ENCODE results near the gene NSUN4.
"Not testable (repeated sequence)": the region's sequence is repeated elsewhere in the genome, so short reads cannot be mapped to it uniquely, and the experiment has no call there.

The NSUN4 gene

DNA sequence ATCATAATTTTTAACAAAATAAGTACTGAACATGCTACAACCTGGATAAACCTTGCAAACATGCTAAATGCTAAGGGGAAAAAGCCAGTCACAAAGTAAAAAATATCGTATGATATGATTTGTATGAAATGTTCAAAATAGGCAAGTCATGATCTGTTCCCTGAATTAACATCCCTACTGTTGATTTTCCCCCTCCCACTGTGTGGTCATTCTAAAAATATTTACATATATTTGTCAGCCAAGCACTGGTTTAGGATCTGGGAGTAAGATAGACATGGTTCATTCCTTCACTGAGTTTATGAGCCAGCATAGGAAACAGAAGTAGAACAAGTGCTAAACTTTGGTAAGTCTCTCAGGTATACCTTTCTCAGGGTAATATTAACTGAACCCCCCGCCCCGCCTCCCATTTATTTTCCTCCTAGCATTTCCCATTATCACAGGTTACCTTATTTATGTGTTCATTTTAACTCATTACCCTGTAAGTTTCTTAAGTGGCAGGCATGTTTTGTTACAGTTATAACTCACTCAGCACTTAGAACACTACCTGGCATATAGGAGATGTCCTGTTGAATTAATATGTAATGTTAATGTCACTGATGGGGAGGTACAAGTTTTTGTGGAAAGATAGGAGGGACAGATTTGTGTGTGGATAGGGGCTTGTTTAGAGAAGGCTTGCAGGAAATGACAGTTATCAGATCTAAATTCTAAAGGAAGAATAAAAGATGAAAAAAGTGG lies 24.8 kb upstream of the NSUN4 start:
- Mint-ChIP-seq H3K4me1 (no peaks in the 10 kb centered on the region), H3K4me3 (no peak overlapping the region), H3K27me3 (no peaks in the 10 kb centered on the region), H3K36me3 (ENCODE audit: low read depth) (peaks cover 38% of the 10 kb centered on the region), H3K9me3 (no peaks in the 10 kb centered on the region), H3K27ac (peak overlapping the region; percentile 0)
- DNase-seq (no peak), ATAC-seq (no peak)

DNA sequence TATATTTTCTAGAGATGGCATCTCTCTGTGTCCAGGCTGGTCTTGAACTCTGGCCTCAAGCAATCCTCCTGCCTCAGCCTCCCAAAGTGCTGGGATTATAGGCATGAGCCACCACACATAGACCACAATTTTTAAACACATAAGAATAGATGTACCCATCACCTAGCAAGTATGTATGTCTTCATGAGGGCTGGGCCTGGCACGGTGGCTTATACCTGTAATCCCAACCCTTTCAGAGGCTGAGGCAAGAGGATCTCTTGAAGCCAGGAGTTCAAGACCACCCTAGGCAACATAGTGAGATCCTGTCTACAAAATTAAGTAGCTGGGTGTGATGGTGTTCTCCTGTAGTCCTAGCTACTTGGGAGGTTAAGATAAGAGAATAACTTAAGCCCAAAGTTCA lies 23.3 kb upstream of the NSUN4 start:
- Mint-ChIP-seq H3K27me3 (no peaks in the 10 kb centered on the region), H3K4me1 (no peaks in the 10 kb centered on the region), H3K9me3 (no peaks in the 10 kb centered on the region), H3K27ac (no peak overlapping the region), H3K4me3 (no peak overlapping the region), H3K36me3 (ENCODE audit: low read depth) (peaks cover 32% of the 10 kb centered on the region)
- no peak for DNase-seq
- ATAC-seq, result no peak

DNA sequence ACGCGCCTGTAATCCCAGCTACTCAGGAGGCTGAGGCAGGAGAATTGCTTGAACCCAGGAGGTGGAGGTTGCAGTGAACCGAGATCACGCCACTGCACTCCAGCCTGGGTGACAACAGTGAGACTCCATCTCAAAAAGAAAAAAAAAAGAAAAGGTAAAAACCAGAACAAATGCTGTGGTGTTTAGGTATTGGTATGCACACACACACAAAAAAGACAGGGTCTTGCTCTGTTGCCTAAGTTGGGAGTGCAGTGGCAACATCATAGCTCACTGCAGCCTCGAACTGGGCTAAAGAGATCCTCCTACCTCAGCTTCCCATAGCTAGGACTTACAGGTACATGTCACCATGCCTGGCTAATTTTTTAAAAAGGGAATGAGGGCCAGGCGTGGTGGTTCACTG lies 21.3 kb upstream of the NSUN4 start:
- H3K9me3 Mint-ChIP-seq, H3K4me1 Mint-ChIP-seq, H3K4me3 Mint-ChIP-seq, DNase-seq, H3K27me3 Mint-ChIP-seq, ATAC-seq, H3K27ac Mint-ChIP-seq: not testable (repeated sequence)
- peaks cover 20% of the 10 kb centered on the region for H3K36me3 Mint-ChIP-seq (ENCODE audit: low read depth)

- not testable (repeated sequence) for H3K4me3 Mint-ChIP-seq, ATAC-seq, DNase-seq, H3K27me3 Mint-ChIP-seq, H3K27ac Mint-ChIP-seq, H3K4me1 Mint-ChIP-seq, H3K9me3 Mint-ChIP-seq
- peaks cover 12% of the 10 kb centered on the region for H3K36me3 Mint-ChIP-seq (ENCODE audit: low read depth)
These were observed 20.4 kb upstream of the NSUN4 start for GRCh38 chr1:46319960-46320914.

DNA sequence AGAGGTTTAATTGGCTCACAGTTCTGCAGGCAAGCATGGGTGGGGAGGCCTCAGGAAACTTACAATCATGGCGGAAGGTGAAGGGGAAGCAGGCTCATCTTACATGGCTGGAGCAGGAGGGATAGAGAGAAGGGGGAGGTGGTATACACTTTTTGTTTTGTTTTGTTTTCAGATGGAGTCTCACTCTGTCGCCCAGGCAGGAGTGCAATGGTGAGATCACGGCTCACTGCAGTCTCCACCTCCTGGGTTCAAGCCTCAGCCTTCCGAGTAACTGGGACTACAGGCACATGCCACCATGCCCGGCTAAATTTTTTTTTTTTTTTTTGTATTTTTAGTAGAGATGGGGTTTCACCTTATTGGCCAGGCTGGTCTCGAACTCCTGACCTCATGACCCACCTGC lies 18.4 kb upstream of the NSUN4 start:
- not testable (repeated sequence) for H3K9me3 Mint-ChIP-seq; DNase-seq; H3K4me3 Mint-ChIP-seq; ATAC-seq; H3K27ac Mint-ChIP-seq; H3K4me1 Mint-ChIP-seq; H3K27me3 Mint-ChIP-seq; H3K36me3 Mint-ChIP-seq (ENCODE audit: low read depth)

DNA sequence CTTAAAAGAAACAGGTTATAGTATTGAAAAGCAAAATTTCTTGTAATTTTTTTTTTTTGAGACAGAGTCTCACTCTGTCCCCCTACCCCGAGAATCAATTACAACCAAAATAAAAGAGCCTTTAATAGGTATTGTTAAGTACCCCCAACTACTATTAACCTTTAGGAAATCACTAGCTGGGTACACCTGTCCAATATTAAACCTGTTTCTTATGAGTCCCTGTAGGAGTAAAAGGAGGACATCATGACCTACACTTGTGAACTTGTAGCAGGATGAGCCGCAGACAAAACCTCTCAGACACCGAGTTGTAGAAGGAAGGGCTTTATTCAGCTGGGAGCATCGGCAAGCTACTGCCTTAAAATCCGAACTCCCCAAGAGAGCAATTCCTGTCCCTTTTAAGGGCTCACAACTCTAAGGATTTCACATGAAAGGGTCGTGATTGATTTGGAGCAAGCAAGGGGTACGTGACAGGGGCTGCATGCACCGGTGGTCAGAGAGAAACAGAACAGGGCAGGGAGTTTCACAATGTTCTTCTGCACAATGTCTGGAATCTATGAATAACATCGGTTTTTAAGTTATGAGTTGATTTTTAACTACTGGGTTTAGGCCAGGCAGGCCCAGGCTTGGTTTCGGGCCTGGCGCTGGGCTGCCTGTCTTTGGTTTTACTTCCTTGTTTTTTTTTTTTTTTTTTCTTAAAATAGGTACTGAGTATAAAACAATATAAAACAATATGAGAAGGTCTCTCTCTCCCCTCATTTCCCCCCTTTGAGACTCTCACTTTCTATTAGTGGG lies 15.1 kb upstream of the NSUN4 start:
- H3K9me3 Mint-ChIP-seq; H3K27me3 Mint-ChIP-seq; DNase-seq; ATAC-seq; H3K4me3 Mint-ChIP-seq; H3K27ac Mint-ChIP-seq; H3K4me1 Mint-ChIP-seq; H3K36me3 Mint-ChIP-seq (ENCODE audit: low read depth): not testable (repeated sequence)

- not testable (repeated sequence) for DNase-seq
These were observed 12.4 kb upstream of the NSUN4 start for GRCh38 chr1:46328182-46328581.

DNA sequence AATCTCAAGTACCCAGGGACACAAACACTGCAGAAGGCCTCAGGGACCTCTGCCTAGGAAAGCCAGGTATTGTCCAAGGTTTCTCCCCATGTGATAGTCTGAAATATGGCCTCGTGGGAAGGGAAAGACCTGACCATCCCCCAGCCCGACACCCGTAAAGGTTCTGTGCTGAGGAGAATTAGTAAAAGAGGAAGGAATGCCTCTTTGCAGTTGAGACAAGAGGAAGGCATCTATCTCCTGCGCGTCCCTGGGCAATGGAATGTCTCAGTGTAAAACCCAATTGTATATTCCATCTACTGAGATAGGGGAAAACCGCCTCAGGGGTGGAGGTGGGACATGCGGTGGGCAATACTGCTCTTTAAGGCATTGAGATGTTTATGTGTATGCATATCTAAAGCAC lies 10.8 kb upstream of the NSUN4 start:
- not testable (repeated sequence) for H3K27me3 Mint-ChIP-seq; H3K36me3 Mint-ChIP-seq (ENCODE audit: low read depth); H3K4me1 Mint-ChIP-seq; DNase-seq; H3K9me3 Mint-ChIP-seq; H3K4me3 Mint-ChIP-seq; H3K27ac Mint-ChIP-seq; ATAC-seq

More at GRCh38 chr1:46328182-46328581, 12.4 kb upstream of the NSUN4 start:
- H3K4me1 Mint-ChIP-seq; H3K9me3 Mint-ChIP-seq; H3K27ac Mint-ChIP-seq; H3K36me3 Mint-ChIP-seq (ENCODE audit: low read depth); ATAC-seq; H3K4me3 Mint-ChIP-seq; H3K27me3 Mint-ChIP-seq: not testable (repeated sequence)

- not testable (repeated sequence) for H3K36me3 Mint-ChIP-seq (ENCODE audit: low read depth); H3K27me3 Mint-ChIP-seq; ATAC-seq; H3K9me3 Mint-ChIP-seq; H3K27ac Mint-ChIP-seq; DNase-seq; H3K4me1 Mint-ChIP-seq; H3K4me3 Mint-ChIP-seq
These were observed 10.2 kb upstream of the NSUN4 start for GRCh38 chr1:46330381-46330780.

DNA sequence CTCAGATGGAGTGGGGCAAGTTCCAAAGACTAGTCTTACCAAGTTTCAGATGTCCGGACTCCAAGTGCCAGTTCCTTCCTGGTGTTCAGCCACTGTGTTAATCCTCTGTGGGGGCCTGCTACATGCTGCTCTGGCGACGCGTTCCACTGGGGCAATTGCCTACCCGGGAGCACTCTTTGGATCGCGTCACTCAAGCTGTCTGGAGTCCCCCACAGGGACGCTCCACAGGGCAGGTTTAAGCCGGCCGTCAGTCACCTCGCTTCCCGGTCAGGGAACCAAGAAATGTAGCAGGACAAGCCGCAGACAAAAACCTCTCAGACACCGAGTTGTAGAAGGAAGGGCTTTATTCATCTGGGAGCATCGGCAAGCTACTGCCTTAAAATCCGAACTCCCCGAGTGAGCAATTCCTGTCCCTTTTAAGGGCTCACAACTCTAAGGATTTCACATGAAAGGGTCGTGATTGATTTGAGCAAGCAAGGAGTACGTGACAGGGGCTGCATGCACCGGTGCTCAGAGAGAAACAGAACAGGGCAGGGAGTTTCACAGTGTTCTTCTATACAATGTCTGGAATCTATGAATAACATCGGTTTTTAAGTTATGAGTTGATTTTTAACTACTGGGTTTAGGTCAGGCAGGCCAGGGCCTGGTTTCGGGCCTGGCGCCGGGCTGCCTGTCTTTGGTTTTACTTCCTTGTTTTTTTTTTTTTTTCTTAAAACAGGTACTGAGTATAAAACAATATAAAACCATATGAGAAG lies 8.6 kb upstream of the NSUN4 start:
- H3K27ac Mint-ChIP-seq; H3K4me1 Mint-ChIP-seq; H3K9me3 Mint-ChIP-seq; H3K27me3 Mint-ChIP-seq; ATAC-seq; H3K36me3 Mint-ChIP-seq (ENCODE audit: low read depth); DNase-seq; H3K4me3 Mint-ChIP-seq: not testable (repeated sequence)

- Mint-ChIP-seq H3K9me3 (no peaks in the 10 kb centered on the region), H3K27ac (no peak overlapping the region), H3K36me3 (ENCODE audit: low read depth) (no peaks in the 10 kb centered on the region), H3K4me1 (no peaks in the 10 kb centered on the region), H3K27me3 (no peaks in the 10 kb centered on the region), H3K4me3 (no peak overlapping the region)
- DNase-seq (no peak), ATAC-seq (no peak)
These were observed 7.1 kb upstream of the NSUN4 start for GRCh38 chr1:46333300-46334029.

- Mint-ChIP-seq H3K4me3 (no peak overlapping the region), H3K4me1 (peaks cover 4% of the 10 kb centered on the region), H3K27me3 (no peaks in the 10 kb centered on the region), H3K27ac (no peak overlapping the region), H3K9me3 (no peaks in the 10 kb centered on the region), H3K36me3 (ENCODE audit: low read depth) (no peaks in the 10 kb centered on the region)
- DNase-seq, result no peak
- no peak for ATAC-seq
These were observed 6.6 kb upstream of the NSUN4 start for GRCh38 chr1:46334030-46334384.

DNA sequence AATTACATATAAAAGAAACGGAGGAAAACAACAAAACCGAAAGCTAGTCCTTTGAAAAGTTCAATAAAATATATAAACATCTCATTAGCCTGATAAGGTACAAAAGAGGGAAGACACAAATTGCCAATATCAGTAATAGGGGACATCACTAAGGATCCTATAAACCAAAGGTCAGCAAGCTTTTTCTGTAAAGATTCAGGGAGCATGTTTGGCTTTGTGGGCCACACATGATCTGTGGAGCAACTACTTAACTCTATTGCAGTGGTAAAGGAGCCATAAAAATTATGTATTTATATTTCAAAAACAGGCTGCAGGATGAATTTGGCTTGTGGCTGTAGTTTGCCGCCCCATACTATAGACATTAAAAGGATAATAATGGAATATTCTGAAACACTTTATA lies 5.5 kb upstream of the NSUN4 start:
- no peaks in the 10 kb centered on the region for H3K27me3 Mint-ChIP-seq
- DNase-seq (no peak), ATAC-seq (no peak)
- H3K4me1 Mint-ChIP-seq, result peaks cover 10% of the 10 kb centered on the region
- H3K36me3 Mint-ChIP-seq (ENCODE audit: low read depth), result no peaks in the 10 kb centered on the region
- no peaks in the 10 kb centered on the region for H3K9me3 Mint-ChIP-seq
- H3K4me3 Mint-ChIP-seq, result no peak overlapping the region
- H3K27ac Mint-ChIP-seq, result no peak overlapping the region
